Stimulated activated CD4-positive, alpha-beta T cell treated with anti-CD3 and anti-CD28 coated beads, TNF-alpha, amount 100 ng/mL, for 4 hours (primary cell): ENCODE results near the gene SGF29.
"Not testable (repeated sequence)": the region's sequence is repeated elsewhere in the genome, so short reads cannot be mapped to it uniquely, and the experiment has no call there.

Experiments
- DNase-seq, 3 experiments: peaks; one replicate each; pipeline ENCODE4 v3.0.0-alpha.2; 2020; ENCODE audit warnings: low read depth in 3 of 3

SGF29 gene

GRCh38 chr16:28553776-28554633 is at the start of gene SGF29:
Gene SGF29 (plus strand): TSS chr16:28553920. CDS start chr16:28581070, 27,150 bp downstream.
- DNase-seq: peak; percentile 79 to 91 (median 86)

- no peak for DNase-seq
Measured at GRCh38 chr16:28504707-28505404, 48.9 kb upstream of the SGF29 start.

GRCh38 chr16:28505489-28506137 is 48.1 kb upstream of the SGF29 start:
- no peak for DNase-seq

- DNase-seq: no peak
Measured at GRCh38 chr16:28511031-28511430, 42.7 kb upstream of the SGF29 start.

- DNase-seq: no peak
Measured at GRCh38 chr16:28511801-28512789, 41.6 kb upstream of the SGF29 start.

GRCh38 chr16:28513484-28514181 is 40.1 kb upstream of the SGF29 start:
- DNase-seq: no peak

GRCh38 chr16:28514246-28514645 is 39.5 kb upstream of the SGF29 start:
- no peak for DNase-seq

GRCh38 chr16:28520672-28521071 is 33.0 kb upstream of the SGF29 start:
- DNase-seq: no peak

- DNase-seq: no peak
Measured at GRCh38 chr16:28521436-28521835, 32.3 kb upstream of the SGF29 start.

GRCh38 chr16:28522792-28523191 is 30.9 kb upstream of the SGF29 start:
- no peak for DNase-seq

GRCh38 chr16:28524681-28525171 is 29.0 kb upstream of the SGF29 start:
- DNase-seq: no peak

- DNase-seq: no peak
Measured at GRCh38 chr16:28526201-28527099, 27.3 kb upstream of the SGF29 start.

GRCh38 chr16:28527100-28527785 is 26.5 kb upstream of the SGF29 start:
- DNase-seq: not testable (repeated sequence)

GRCh38 chr16:28527985-28528384 is 25.7 kb upstream of the SGF29 start:
- no peak for DNase-seq

GRCh38 chr16:28528463-28528867 is 25.3 kb upstream of the SGF29 start:
- DNase-seq: no peak

- no peak for DNase-seq
Measured at GRCh38 chr16:28529124-28529523, 24.6 kb upstream of the SGF29 start.

GRCh38 chr16:28531777-28532744 is 21.7 kb upstream of the SGF29 start:
- DNase-seq: no peak
